ENCODE data around the gene LIMA1.

LIMA1 gene

GRCh38 chr12:50129290-50129689 is 154.0 kb downstream of the LIMA1 start:
- no peak for DNase-seq (ENCODE audit: low read depth)

GRCh38 chr12:50127546-50127945 is 155.8 kb downstream of the LIMA1 start:
- no peak for DNase-seq (ENCODE audit: low read depth)

Measured in stimulated activated CD8-positive, alpha-beta memory T cell treated with anti-CD3 and anti-CD28 coated beads, Interleukin-12 subunit alpha, Interleukin-12 subunit beta, amount 100 ng/mL, for 1 hour (primary cell).